ENCODE results near the gene BZW2. TPM values are rescaled to one million over a fixed set of nuclear protein-coding genes. Genes with fewer than 3 reads are reported as not detected.

The BZW2 gene
- total RNA-seq, 2 experiments from 2014 or later, result 41.0 to 44.1 TPM

DNA sequence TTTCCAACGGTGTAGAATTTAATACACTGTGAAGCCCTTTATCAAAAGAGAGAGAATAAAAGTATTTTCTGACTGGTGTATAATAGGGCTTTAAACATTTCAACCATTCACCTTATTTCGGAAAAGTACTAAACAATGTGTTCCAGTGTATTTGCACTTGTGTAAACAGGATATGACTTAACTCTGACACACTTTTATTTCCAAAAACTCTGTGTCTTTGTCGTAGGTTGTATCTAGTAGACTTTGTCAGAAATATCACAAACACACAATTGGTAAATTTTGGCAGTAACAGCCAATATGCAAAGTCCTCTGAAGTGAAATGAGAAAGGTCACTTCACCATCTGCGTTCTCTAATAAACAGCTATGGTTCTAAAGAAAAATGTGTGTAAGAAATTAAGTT is 97.3 kb downstream of the BZW2 start:
- no peak for DNase-seq
- ATAC-seq (ENCODE audit: low read depth), result no peak
- Mint-ChIP-seq H3K27ac (no peak overlapping the region), H3K9me3 (no peaks in the 10 kb centered on the region), H3K4me1 (no peaks in the 10 kb centered on the region), H3K27me3 (peaks cover 2% of the 10 kb centered on the region), H3K4me3 (no peak overlapping the region), H3K36me3 (no peaks in the 10 kb centered on the region)
- POLR2A ChIA-PET, result no interaction called here

DNA sequence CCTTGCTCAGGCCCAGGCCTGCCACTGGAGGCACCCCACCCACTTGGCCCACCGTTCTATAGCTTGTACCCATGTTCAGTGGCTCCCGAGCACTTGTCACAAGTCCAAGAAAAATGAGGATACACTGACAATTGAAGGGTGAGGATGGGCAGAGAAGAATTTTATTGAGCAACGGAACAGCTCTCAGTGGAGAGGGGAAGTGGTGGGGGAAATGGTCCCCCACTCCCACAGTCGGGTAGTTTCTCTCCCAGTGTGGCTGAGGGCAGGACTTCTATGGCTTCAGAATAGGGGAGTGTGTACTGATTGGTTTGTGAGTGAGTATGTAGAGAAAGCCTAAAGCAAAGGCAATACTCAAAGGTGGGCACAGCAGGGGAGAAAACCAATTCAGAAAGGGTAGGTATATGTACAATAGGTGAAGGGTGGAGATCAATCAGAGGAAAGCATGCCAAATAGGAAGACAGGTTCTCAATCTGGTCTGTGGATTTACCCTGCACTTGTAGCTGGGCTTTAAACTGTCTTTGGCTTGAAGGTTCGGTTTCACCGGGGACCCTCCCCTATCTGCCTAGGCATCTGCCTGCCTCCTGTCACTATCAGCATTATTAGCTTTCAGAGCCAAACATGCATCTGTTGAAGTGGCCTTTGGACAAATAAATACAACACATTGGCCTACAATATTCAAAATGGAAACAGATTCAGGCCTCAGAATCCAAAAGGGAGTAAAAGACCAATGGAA is 98.7 kb downstream of the BZW2 start:
- no peak overlapping the region for H3K27ac Mint-ChIP-seq
- no peaks in the 10 kb centered on the region for H3K4me1 Mint-ChIP-seq
- POLR2A ChIA-PET, result no interaction called here
- ATAC-seq (ENCODE audit: low read depth), result no peak
- H3K4me3 Mint-ChIP-seq, result no peak overlapping the region
- peaks cover 2% of the 10 kb centered on the region for H3K27me3 Mint-ChIP-seq
- no peaks in the 10 kb centered on the region for H3K36me3 Mint-ChIP-seq
- no peaks in the 10 kb centered on the region for H3K9me3 Mint-ChIP-seq
- DNase-seq, result no peak

DNA sequence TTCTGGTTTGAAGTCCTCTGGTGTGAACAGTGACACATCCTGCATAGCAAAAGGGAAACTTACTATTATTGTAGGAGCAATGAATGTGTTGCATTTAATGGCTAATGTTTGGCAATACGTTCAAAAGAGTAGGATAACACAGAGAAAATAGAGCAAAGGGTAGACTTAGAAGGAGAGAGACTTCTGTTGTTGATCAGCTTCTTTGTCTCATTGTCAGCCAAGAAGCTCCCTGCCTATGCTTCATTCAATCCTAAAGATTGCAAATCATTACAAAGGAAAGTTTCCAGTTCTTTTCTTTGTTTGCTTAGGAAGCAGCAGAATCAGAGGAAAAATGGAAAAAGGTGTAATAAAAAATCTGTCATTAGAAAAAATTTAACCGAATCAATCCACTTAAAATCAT is 99.7 kb downstream of the BZW2 start:
- ATAC-seq (ENCODE audit: low read depth) (no peak), DNase-seq (no peak)
- Mint-ChIP-seq H3K36me3 (no peaks in the 10 kb centered on the region), H3K4me3 (no peak overlapping the region), H3K27me3 (peaks cover 2% of the 10 kb centered on the region), H3K27ac (no peak overlapping the region), H3K4me1 (no peaks in the 10 kb centered on the region), H3K9me3 (no peaks in the 10 kb centered on the region)
- POLR2A ChIA-PET, result no interaction called here

DNA sequence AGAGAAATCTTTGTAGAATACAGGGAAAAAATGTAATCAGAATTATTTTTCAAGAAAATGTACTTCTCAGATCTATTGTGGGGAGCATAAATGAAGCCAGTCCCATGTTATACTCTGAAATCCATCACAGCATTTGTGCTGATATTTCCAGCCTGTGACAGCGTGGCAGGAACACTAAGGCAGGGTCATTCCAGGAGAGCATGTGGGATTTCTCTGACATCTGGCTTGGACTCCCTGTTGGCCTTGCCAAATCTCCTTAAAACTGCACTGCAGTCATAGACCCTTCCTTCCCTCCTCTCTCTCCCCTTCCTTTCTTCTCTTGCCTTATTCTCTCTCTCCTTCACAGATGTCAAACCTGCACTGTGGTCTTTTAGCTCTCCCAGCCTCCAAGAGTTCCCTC is 101.1 kb downstream of the BZW2 start:
- Mint-ChIP-seq H3K9me3 (no peaks in the 10 kb centered on the region), H3K4me3 (no peak overlapping the region), H3K36me3 (no peaks in the 10 kb centered on the region), H3K4me1 (peaks cover 2% of the 10 kb centered on the region), H3K27ac (no peak overlapping the region), H3K27me3 (peaks cover 7% of the 10 kb centered on the region)
- POLR2A ChIA-PET, result no interaction called here
- ATAC-seq (ENCODE audit: low read depth) (no peak), DNase-seq (no peak)

DNA sequence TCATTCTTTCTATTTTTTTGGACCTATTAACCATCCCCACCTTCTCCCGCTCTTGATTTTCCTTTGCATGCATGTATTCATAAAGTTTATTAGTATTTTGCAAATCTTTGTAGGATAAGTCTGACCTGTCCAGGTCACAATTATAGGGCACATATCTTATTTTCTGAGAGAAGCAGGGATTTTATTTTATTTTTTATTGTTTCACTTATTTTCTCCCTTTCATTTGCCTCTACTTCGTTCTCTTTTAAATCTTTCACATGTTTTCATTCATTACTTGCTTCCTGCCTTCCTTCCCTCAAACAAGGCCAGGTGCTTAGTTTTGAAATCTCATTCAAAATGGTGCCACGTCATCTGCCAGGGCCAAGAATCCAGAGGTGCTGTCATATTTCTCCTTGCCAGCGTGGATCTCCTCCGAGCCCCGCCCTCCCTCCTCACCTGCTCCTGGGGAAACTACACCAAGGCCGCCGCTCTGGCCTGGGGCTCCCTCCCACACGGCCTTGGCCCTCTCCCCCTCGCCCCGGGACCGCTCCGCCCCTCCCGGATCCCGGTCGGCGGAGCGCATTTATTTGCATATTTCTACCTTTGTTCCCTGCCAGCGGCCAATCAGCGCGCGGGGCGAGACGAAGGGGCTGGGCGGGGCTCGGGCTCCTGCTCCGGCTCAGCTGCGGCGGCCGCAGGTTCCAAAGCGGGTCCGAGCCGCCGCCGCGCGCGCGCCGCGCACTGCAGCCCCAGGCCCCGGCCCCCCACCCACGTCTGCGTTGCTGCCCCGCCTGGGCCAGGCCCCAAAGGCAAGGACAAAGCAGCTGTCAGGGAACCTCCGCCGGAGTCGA is 107.3 kb downstream of the BZW2 start, which contains the start of gene TSPAN13:
TSPAN13 (plus strand) TSS at position 654 of the 830 bp plus-strand sequence. CDS start 213 bp downstream, outside the sequence.
- Mint-ChIP-seq H3K9me3 (no peaks in the 10 kb centered on the region), H3K36me3 (no peaks in the 10 kb centered on the region), H3K4me1 (peaks cover 11% of the 10 kb centered on the region), H3K27ac (no peak within 1 kb of the TSS), H3K4me3 (peak within 1 kb of the TSS; percentile 83), H3K27me3 (peaks cover 24% of the 10 kb centered on the region)
- ATAC-seq (ENCODE audit: low read depth) (peak; percentile 96), DNase-seq (peak; percentile 81)
- POLR2A ChIA-PET, result no interaction called here

DNA sequence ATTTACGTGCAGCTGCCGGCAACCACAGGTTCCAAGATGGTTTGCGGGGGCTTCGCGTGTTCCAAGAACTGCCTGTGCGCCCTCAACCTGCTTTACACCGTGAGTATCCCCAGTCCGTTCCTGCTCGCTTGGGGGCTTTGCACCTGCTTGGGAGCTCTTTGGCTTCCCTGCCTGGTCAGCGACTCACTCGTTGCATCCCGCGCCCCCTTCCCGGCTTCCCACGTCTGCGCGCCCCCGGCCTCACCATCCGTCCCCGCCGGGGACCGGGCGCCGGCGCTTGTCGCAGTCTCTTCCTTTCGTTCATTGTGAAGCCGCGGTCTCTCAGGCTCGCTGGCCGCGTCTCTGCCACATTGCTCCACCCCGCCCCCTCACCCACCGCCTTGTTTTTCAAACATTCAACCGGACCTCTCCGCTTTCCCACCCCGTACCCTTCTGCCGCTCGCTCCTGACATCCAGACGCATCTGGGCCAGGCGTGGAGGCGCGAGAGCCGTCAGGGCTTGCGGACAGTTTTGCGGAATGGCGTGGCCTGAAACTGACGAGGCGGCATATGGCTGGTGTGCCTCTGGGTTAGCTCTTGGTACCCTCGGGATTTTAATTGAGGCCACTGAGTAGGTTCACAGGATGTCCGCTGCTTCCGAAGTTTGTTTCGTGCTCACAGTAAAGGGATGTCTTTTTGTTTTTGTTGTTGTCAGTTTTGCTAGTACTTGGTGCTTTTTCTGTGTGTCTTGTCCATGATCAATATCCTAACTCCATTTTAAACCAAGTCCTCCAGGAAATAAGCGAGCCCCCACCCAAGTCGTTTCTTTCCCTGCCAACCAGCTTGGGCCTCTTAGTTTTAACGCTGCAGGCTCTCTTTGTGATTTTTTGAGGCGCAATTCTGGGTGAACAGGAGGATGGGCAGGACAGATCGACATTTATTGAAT is 108.2 kb downstream of the BZW2 start:
- H3K36me3 Mint-ChIP-seq, result no peaks in the 10 kb centered on the region
- POLR2A ChIA-PET, result no interaction called here
- ATAC-seq (ENCODE audit: low read depth), result peak; percentile 17
- DNase-seq, result no peak
- peaks cover 16% of the 10 kb centered on the region for H3K4me1 Mint-ChIP-seq
- no peak overlapping the region for H3K27ac Mint-ChIP-seq
- peak overlapping the region; percentile 83 for H3K4me3 Mint-ChIP-seq
- peaks cover 24% of the 10 kb centered on the region for H3K27me3 Mint-ChIP-seq
- no peaks in the 10 kb centered on the region for H3K9me3 Mint-ChIP-seq

DNA sequence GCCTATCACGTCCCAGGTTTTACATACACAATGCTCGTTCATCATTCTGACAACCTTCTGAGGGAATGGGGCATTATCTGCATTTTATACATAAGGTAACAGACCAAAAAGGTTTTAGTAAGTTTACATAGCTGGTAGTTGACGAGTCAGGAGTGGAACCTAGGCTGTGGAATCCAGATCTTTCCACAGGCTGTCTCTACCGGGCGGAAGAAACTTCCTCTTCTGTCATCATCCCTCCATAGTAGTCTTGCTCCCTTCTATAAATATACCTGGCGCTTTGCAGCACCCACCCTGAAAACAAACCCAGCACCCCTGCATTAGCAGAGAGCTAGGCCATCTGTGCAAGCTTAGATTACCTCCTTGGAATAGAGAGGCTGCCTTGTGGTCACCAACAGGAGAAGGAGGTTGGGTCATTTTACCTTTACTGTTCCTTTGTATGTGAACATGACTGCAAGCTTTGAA is 108.9 kb downstream of the BZW2 start:
- peaks cover 24% of the 10 kb centered on the region for H3K27me3 Mint-ChIP-seq
- POLR2A ChIA-PET, result no interaction called here
- ATAC-seq (ENCODE audit: low read depth) (no peak), DNase-seq (no peak)
- peaks cover 1% of the 10 kb centered on the region for H3K9me3 Mint-ChIP-seq
- peaks cover 19% of the 10 kb centered on the region for H3K4me1 Mint-ChIP-seq
- H3K4me3 Mint-ChIP-seq, result peak overlapping the region; percentile 83
- no peaks in the 10 kb centered on the region for H3K36me3 Mint-ChIP-seq
- no peak overlapping the region for H3K27ac Mint-ChIP-seq

DNA sequence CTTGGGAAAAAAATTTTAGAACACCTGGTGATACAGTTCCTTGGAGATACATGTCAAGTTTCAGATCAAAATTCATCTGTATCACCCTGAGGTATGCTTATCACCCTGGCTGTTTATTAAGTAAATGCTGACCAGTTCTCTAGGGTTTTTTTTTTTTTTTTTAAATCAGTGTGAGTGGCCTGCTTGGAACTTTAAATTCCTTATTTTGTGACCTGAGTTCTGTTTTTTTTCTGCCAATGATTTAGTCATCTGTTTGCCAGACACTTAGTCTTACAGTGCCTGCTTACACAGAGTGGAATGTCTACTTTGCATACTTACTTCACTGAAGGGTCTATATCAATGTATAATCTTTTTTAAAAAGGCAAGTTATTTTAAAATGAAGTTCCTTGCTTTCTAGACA is 109.4 kb downstream of the BZW2 start:
- DNase-seq (no peak), ATAC-seq (ENCODE audit: low read depth) (no peak)
- Mint-ChIP-seq H3K27me3 (peaks cover 24% of the 10 kb centered on the region), H3K9me3 (peaks cover 1% of the 10 kb centered on the region), H3K27ac (no peak overlapping the region), H3K36me3 (no peaks in the 10 kb centered on the region), H3K4me3 (no peak overlapping the region), H3K4me1 (peaks cover 19% of the 10 kb centered on the region)
- POLR2A ChIA-PET, result no interaction called here

Other genes starting within 250 kb of the BZW2 start
- 1 to 10 TPM in 1 of 2 experiments, under 1 TPM in 1; 0.89 to 1.1 TPM for gene CRPPA, start 224.6 kb upstream of the BZW2 start, total RNA-seq
- gene SOSTDC1, start 180.4 kb upstream of the BZW2 start, total RNA-seq, result not detected
- gene LRRC72, start 119.4 kb upstream of the BZW2 start, total RNA-seq, result not detected
- 10 to 100 TPM; 14.3 to 18.7 TPM for gene ANKMY2, start 427 bp upstream of the BZW2 start, total RNA-seq
- under 1 TPM; 0.42 to 0.91 TPM for gene TSPAN13, start 107.6 kb downstream of the BZW2 start, total RNA-seq
- not detected for gene AGR2, start 158.8 kb downstream of the BZW2 start, total RNA-seq
- not detected for gene AGR3, start 235.8 kb downstream of the BZW2 start, total RNA-seq

All from activated naive CD8-positive, alpha-beta T cell treated with anti-CD3 and anti-CD28 coated beads, Interleukin-2, amount 10 ng/mL, durations not matched to agents 7 days and 5 days (primary cell).